Right renal cortex interstitium (tissue), 3 donors: ENCODE measurements around the gene KRT35. TPM values are rescaled to one million over a fixed set of nuclear protein-coding genes. Genes with fewer than 3 reads are reported as not detected.

Experiments used
- DNase-seq, 3 donors: peaks; one replicate each; pipeline ENCODE4 v3.0.0-alpha.2; 2013; ENCODE audit warnings: low read depth in 3 of 3, low spot score in 2 of 3
- polyA plus RNA-seq, 3 donors: library from polyadenylated mRNA; unstranded; fragments of 120-200 nt; gene quantifications; one replicate each; pipeline ENCODE4 v1.2.1, GENCODE V29; 2013; ENCODE audit not compliant: insufficient read length in 3 of 3

Gene KRT35
- polyA plus RNA-seq, 3 donors: 0.10 TPM; not detected in 2

- DNase-seq: no peak
These were observed 9.3 kb upstream of the KRT35 start for GRCh38 chr17:41490000-41490990.

- no peak for DNase-seq
These were observed 8.6 kb upstream of the KRT35 start, which contains the start of gene KRT36 for GRCh38 chr17:41489531-41489930. TSS of gene KRT36 (minus strand) at chr17:41489910. CDS start at chr17:41489864, 46 bp downstream.

GRCh38 chr17:41486809-41487530 is 6.0 kb upstream of the KRT35 start:
- no peak for DNase-seq

GRCh38 chr17:41486316-41486715 is 5.4 kb upstream of the KRT35 start:
- no peak for DNase-seq

GRCh38 chr17:41484920-41485904 is 4.3 kb upstream of the KRT35 start:
- no peak for DNase-seq

GRCh38 chr17:41483991-41484826 is 3.3 kb upstream of the KRT35 start:
- no peak for DNase-seq

GRCh38 chr17:41483531-41483930 is 2.6 kb upstream of the KRT35 start:
- no peak for DNase-seq

GRCh38 chr17:41480581-41480980 is 370 bp downstream of the KRT35 start:
- no peak for DNase-seq

- no peak for DNase-seq
These were observed 815 bp downstream of the KRT35 start for GRCh38 chr17:41480136-41480535.

- DNase-seq: no peak
These were observed 2.7 kb downstream of the KRT35 start for GRCh38 chr17:41478237-41478636.

- no peak for DNase-seq
These were observed 3.8 kb downstream of the KRT35 start for GRCh38 chr17:41476866-41477815.

GRCh38 chr17:41475421-41475820 is 5.5 kb downstream of the KRT35 start:
- DNase-seq: no peak

GRCh38 chr17:41474863-41475262 is 6.1 kb downstream of the KRT35 start:
- DNase-seq: no peak

- no peak for DNase-seq
These were observed 12.6 kb downstream of the KRT35 start for GRCh38 chr17:41468346-41468745.

- DNase-seq: no peak
These were observed 13.4 kb downstream of the KRT35 start for GRCh38 chr17:41467561-41467960.

- no peak for DNase-seq
These were observed 14.0 kb downstream of the KRT35 start, which contains the start of gene KRT32 for GRCh38 chr17:41466988-41467387. TSS of gene KRT32 (minus strand) at chr17:41467386. CDS start at chr17:41467325, 61 bp downstream.

GRCh38 chr17:41464682-41465081 is 16.3 kb downstream of the KRT35 start:
- no peak for DNase-seq

GRCh38 chr17:41464173-41464572 is 16.8 kb downstream of the KRT35 start:
- no peak for DNase-seq
